SW480 (cell line): Measurements from ENCODE around the gene DNASE1L3.

ENCODE experiments used
- DNase-seq: peaks from one replicate; pipeline ENCODE4 v3.0.0-alpha.2; 2016; ENCODE audit warnings: low spot score

Gene DNASE1L3

GRCh38 chr3:58200121-58200709 is 10.6 kb downstream of the DNASE1L3 start:
- DNase-seq = no peak

GRCh38 chr3:58198804-58199203 is 12.0 kb downstream of the DNASE1L3 start:
- DNase-seq = no peak

DNA sequence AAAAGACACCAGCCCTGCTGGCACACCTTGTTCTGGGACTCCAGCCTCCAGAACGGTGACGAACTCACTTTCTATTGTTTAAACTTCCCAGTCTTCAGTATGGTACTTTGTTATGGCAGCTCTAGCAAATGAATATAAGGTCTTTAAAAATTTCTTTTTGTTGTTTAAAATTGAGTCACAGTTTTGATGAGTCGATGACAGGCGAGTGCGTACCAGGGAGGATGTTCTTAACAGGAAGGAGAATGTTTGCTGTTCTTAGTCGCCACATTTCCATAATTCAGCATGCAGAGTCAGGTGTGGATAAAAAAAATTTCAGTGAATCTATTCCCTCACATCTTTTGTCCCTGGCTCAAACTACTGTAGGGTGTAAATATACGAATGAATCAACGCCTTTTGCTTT is 12.4 kb downstream of the DNASE1L3 start:
- no peak for DNase-seq

DNA sequence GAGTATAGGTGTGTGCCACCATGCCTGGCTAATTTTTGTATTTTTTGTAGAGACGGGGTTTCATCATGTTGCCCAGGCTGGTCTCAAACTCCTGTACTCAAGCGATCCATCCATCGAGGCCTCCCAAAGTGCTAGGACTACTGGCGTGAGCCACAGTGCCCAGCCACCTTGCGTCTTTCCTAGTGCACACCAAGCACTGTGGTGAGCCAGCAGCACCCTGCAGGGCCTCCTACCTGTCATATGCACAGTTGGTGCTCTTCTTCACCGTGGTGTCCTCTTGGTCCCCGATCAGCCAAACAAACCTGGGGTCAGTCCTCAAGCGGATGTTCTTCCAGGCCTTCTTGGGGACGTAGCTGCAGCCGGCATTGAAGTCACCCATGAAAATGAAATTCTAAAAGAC is 13.2 kb downstream of the DNASE1L3 start:
- DNase-seq = no peak

- DNase-seq = no peak
These were observed 16.9 kb downstream of the DNASE1L3 start for GRCh38 chr3:58193682-58194407.

DNA sequence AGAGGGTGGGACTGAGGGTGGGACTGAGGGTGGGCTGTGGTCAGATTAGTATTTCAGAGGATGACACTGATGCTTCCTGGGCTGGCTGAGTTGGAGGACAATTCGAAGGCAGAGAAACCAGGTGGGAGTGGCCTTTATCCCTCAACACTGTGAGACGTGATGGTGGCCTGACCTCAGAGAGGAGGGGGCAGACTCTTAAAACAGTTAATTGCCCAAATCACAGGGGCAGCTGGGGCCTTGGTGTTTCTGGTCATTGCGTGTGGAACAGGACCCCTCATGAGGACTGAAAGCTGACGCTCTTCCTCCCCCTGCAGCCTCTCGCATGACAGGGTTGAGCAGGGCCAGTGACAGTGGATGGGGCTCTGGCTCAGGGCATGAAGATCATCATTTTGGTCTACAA is 18.7 kb downstream of the DNASE1L3 start:
- no peak for DNase-seq

- DNase-seq = no peak
These were observed 19.3 kb downstream of the DNASE1L3 start for GRCh38 chr3:58191361-58191991.

DNA sequence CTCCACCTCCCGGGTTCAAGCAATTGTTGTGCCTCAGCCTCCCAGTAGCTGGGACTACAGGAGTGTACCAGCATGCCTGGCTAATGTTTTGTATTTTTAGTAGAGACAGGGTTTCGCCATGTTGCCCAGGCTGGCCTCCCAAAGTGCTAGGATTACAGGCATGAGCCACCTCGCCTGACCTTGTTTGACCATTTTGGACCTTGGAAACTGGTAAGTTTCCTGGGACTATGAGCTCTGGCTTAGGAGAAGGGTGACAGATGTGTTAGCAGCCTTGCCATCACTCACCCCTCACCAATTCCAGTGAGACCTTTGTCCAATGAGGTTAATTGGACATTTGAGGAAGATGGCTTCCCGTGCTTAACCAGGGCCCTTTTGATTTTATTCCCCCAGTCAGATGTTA is 19.9 kb downstream of the DNASE1L3 start:
- DNase-seq = no peak

- DNase-seq = no peak
These were observed 20.5 kb downstream of the DNASE1L3 start for GRCh38 chr3:58190291-58190690.

DNA sequence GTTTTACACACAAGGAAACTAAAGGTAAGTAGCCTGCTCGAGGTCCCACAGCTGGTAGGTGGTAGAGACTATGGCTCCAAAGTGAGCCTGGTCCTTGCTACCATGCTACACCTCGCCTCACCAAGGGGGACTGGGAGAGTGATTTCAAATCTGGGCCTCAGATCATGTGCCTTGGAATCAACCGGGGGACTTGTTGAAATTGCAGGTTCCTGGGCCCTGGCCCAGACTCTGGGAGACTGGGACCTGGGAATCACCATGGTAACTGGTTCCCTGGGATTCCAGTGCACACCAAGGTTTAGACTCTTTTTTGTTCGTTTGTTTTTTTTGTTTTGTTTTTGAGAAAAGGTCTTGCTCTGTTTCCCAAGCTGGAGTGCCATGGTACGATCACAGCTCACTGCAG is 21.1 kb downstream of the DNASE1L3 start:
- DNase-seq = no peak

GRCh38 chr3:58188921-58189451 is 21.8 kb downstream of the DNASE1L3 start:
- DNase-seq = no peak

DNA sequence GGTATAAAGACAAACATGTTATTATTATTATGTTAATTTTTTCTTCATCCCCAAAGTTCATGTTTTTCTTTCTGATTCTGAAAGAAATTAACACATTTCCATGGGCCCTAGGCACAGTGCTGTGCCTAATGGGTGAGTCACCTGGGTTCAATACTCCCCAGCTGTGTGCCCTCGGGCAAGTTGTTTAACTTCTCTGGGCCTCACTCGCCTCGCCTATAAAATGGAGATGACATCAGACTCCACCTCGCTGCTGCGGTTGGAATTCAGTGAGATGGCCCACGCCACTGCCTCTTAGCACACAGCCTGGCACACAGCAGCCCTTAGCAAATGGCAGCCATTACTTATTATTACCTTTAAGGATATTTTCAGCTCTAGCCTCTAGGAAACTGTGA is 22.6 kb downstream of the DNASE1L3 start:
- DNase-seq = no peak

GRCh38 chr3:58184982-58185360 is 25.8 kb downstream of the DNASE1L3 start:
- DNase-seq = no peak

GRCh38 chr3:58184309-58184981 is 26.3 kb downstream of the DNASE1L3 start:
- DNase-seq = no peak

GRCh38 chr3:58183891-58184290 is 26.9 kb downstream of the DNASE1L3 start:
- DNase-seq = no peak

DNA sequence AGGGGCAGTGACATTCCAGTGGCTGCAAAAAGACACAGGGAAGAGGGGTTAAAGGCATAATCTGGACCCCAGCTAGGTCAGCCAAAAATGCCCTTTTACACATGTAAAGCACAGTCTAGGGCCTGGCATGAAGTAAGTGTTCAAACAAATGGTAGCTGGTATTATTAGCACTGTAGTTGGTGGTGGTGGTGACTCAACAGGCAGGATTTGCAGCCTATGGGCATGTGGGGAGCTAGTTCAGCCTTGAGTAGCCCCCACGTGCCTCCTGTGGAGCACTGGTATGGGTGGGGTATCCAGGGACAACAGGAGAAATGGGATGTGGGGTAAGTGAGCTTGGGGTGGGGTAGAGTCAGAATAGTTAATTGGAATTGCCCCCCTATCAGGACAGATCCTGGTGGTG is 27.6 kb downstream of the DNASE1L3 start:
- no peak for DNase-seq

- DNase-seq = peak; percentile 58
These were observed 29.7 kb downstream of the DNASE1L3 start for GRCh38 chr3:58180940-58181587.

DNA sequence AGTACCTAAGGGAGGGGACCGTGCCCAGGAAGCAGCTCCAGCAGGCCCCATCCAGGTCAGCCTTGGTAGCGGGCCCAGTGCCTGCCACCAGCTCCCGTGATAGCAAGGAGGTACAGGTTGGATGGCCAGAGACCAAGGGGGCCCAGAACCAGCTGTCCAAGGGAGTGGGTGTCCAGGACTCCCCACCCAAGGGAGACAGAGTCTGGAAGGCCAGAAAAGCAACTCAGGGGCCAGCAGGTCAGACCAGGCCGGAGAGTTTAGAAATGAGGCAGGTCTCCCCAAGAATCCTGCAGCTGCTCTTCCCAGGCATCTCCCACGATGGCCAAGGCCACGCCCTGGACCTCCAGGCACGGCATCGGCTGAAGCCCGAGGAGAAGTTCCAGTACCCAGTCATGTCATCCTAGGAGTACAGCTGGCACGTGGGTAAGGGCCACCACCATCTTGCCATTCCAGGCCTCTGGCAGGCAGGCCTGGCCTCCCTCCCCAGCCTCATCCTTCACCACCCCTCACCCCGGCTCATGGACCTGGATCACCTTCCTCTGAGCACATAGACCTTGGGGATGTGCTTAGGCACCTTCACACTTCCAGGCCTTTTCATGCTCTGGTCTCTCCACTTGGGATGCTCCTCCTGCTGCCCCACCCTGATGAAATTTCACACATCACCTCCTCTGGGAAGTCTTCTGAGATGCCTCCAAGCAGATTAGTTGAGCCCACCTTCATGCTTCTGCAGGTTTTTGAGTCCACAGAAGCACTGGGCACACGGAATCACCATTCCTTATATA is 30.5 kb downstream of the DNASE1L3 start:
- DNase-seq = no peak

GRCh38 chr3:58179235-58180098 is 31.3 kb downstream of the DNASE1L3 start:
- no peak for DNase-seq

DNA sequence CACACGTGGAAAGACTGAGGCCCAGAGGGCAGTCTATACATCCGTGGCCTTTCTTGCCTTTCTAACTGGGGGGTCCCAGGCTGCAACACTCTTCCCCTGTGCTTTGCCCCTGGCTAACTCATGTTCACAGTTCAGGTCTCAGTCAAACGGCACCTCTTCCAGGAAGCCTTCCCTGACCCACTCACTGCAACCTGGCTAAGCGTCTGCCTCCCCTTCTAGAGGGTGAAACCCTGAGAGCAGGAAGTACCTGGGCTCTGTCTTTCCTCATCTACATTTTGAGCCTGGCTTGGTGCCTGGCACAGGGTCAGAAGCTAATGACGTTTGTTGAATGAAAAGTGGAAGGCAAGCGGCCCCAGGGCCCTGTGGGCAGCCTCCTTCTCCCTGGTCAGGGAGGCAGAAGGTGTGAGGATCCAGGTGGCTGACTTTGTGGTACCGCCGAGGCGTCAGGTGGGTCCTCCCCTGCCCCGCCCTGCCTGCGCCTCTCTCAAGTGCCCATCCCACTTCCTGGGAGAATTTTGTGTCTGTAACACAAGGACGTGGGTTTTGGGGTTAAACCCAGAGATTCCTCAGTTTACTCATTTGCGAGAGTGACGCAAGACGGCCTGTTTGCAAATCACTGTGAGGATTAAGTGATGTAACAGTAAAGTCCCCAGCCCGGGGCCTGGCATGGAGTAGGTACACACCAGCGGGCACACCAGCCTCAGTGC is 32.1 kb downstream of the DNASE1L3 start:
- no peak for DNase-seq
